Smooth muscle cell (in vitro differentiated cells): ENCODE data around the gene SLC6A16. TPM values are rescaled to one million over a fixed set of nuclear protein-coding genes. Genes with fewer than 3 reads are reported as not detected.

Experiments
- DNase-seq: peaks from one replicate; lab custom pipeline; 2025; ENCODE audit not compliant: unreplicated experiment; lab: John Stamatoyannopoulos, UW
- H2AFZ ChIP-seq: fragments of 200-600 bp; sonication (generic); 2 replicates; pipeline ENCODE4 v1.6.0; 2016; ENCODE audit warnings: antibody characterized with exemption, low read depth, mild to moderate bottlenecking
- H3F3A ChIP-seq: fragments of 200-600 bp; sonication (generic); 2 replicates; pipeline ENCODE4 v1.6.0; 2017; ENCODE audit warnings: antibody characterized with exemption, low read depth
- H3K27ac ChIP-seq: fragments of 200-600 bp; sonication (generic); 2 replicates; pipeline ENCODE4 v1.5.1; 2016; ENCODE audit warnings: low read depth, mild to moderate bottlenecking
- H3K27me3 ChIP-seq: fragments of 200-600 bp; sonication (generic); 2 replicates; pipeline ENCODE4 v1.6.1; 2016; ENCODE audit warnings: low read depth, mild to moderate bottlenecking
- H3K36me3 ChIP-seq: fragments of 200-600 bp; sonication (generic); 2 replicates; pipeline ENCODE4 v1.5.1; 2016; ENCODE audit warnings: low read depth
- H3K4me1 ChIP-seq: fragments of 200-600 bp; sonication (generic); 2 replicates; pipeline ENCODE4 v1.5.1; 2016; ENCODE audit warnings: low read depth
- H3K4me2 ChIP-seq: fragments of 200-600 bp; sonication (generic); 2 replicates; pipeline ENCODE4 v1.6.0; 2016; ENCODE audit warnings: mild to moderate bottlenecking
- H3K4me3 ChIP-seq: fragments of 200-600 bp; sonication (generic); 2 replicates; pipeline ENCODE4 v1.5.1; 2016; ENCODE audit warnings: mild to moderate bottlenecking
- H3K79me2 ChIP-seq: fragments of 200-600 bp; sonication (generic); 2 replicates; pipeline ENCODE4 v1.6.0; 2016; ENCODE audit warnings: low read depth, mild to moderate bottlenecking
- H3K9ac ChIP-seq: fragments of 200-600 bp; sonication (generic); 2 replicates; pipeline ENCODE4 v1.6.0; 2016; ENCODE audit warnings: low read depth
- H3K9me3 ChIP-seq: fragments of 200-600 bp; sonication (generic); replicated peaks from 2 replicates; pipeline ENCODE4 v1.5.1; 2016; ENCODE audit warnings: low read depth
- H4K20me1 ChIP-seq: fragments of 200-600 bp; sonication (generic); 2 replicates; pipeline ENCODE4 v1.6.0; 2016; ENCODE audit warnings: low read depth
- WGBS: methylation state at CpG from one replicate; pipeline ENCODE4 v1.1.7; 2016; ENCODE audit warnings: low lambda C conversion rate; 5-methylcytosine and 5-hydroxymethylcytosine counted together
- polyA plus RNA-seq: library from polyadenylated mRNA; unstranded; fragments of >200 nt; fragmentation: Nextera tagmentation; extraction: Ambion mirVana; gene quantifications from 2 replicates; pipeline ENCODE4 v1.2.1, GENCODE V29; 2016
- total RNA-seq: library from RNA; depleted of rRNA; stranded (reverse); fragments of >200 nt; gene quantifications from 2 replicates; pipeline ENCODE4 v1.2.3, GENCODE V29; 2014
- TF ChIP-seq, protein P1 (sequence below): fragments of 200-600 bp; sonication (generic); IDR thresholded peaks from 2 replicates; pipeline ENCODE4 v1.5.1; 2017; ENCODE audit warnings: borderline replicate concordance, mild to moderate bottlenecking, antibody characterized with exemption; ENCODE audit not compliant: insufficient read depth, poor library complexity, severe bottlenecking

Gene SLC6A16
- total and polyA plus RNA-seq, 2 experiments from 2014 or later, result 1.4 to 2.3 TPM

DNA sequence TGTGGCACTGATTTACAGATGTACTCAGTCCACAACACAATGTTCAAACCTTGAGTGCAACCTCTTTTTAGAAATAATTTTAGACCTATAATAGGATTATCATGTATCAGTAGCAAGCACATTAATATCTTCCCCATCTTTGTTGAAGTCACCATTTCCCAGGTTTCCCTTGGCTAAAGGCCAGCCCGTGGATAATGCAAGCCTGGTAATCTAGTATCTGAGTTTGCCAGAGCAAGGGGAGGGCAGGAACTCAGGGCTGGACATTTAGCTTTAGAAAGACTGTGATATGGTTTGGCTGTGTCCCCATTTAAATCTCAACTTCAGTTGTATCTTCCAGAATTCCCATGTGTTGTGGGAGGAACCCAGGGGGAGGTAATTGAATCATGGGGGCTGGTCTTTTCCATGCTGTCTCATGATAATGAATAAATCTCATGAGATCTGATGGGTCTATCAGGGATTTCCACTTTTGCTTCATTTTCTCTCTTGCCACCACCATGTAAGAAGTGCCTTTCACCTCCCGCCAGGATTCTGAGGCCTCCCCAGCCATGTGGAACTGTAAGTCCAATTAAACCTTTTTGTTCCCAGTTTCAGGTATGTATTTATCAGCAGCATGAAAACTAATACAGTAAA is 37.7 kb downstream of the SLC6A16 start:
- TF ChIP-seq, protein P1, sequence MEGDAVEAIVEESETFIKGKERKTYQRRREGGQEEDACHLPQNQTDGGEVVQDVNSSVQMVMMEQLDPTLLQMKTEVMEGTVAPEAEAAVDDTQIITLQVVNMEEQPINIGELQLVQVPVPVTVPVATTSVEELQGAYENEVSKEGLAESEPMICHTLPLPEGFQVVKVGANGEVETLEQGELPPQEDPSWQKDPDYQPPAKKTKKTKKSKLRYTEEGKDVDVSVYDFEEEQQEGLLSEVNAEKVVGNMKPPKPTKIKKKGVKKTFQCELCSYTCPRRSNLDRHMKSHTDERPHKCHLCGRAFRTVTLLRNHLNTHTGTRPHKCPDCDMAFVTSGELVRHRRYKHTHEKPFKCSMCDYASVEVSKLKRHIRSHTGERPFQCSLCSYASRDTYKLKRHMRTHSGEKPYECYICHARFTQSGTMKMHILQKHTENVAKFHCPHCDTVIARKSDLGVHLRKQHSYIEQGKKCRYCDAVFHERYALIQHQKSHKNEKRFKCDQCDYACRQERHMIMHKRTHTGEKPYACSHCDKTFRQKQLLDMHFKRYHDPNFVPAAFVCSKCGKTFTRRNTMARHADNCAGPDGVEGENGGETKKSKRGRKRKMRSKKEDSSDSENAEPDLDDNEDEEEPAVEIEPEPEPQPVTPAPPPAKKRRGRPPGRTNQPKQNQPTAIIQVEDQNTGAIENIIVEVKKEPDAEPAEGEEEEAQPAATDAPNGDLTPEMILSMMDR, result no peak
- no peaks in the 10 kb centered on the region for H3F3A ChIP-seq
- H4K20me1 ChIP-seq, result no peaks in the 10 kb centered on the region
- H3K27ac ChIP-seq, result no peak overlapping the region
- no peak overlapping the region for H2AFZ ChIP-seq
- no peaks in the 10 kb centered on the region for H3K4me1 ChIP-seq
- no peak overlapping the region for H3K4me3 ChIP-seq
- no peak for DNase-seq
- no peak overlapping the region for H3K4me2 ChIP-seq
- H3K27me3 ChIP-seq, result no peaks in the 10 kb centered on the region
- no peaks in the 10 kb centered on the region for H3K9me3 ChIP-seq
- no peak overlapping the region for H3K9ac ChIP-seq
- no peaks in the 10 kb centered on the region for H3K36me3 ChIP-seq
- WGBS, result 29% methylated on average over 2 of the region's 2 CpGs
- H3K79me2 ChIP-seq, result no peaks in the 10 kb centered on the region

DNA sequence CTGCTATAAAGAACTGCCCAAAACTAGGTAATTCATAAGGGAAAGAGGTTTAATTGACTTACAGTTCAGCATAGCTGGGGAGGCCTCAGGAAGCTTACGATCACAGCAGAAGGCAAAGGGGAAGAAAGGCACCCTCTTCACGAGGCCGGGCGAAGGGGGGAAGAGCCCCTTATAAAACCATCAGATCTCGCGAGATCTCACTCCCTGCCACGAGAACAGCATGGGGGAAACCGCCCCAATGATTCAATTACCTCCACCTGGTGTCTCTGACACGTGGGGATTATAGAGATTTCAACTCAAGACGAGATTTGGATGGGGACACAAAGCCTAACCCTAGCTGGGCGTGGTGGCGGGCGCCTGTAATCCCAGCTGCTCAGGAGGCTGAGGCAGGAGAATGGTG is 42.8 kb downstream of the SLC6A16 start:
- TF ChIP-seq, protein P1, result no peak
- Histone ChIP-seq H3K36me3 (no peaks in the 10 kb centered on the region), H3K4me3 (no peak overlapping the region), H2AFZ (no peak overlapping the region), H3F3A (no peaks in the 10 kb centered on the region), H3K27me3 (no peaks in the 10 kb centered on the region), H3K79me2 (no peaks in the 10 kb centered on the region), H3K27ac (no peak overlapping the region), H3K4me2 (no peak overlapping the region), H3K9ac (no peak overlapping the region), H3K9me3 (no peaks in the 10 kb centered on the region), H4K20me1 (no peaks in the 10 kb centered on the region), H3K4me1 (no peaks in the 10 kb centered on the region)
- no peak for DNase-seq
- 88% methylated on average over 13 of the region's 13 CpGs for WGBS

DNA sequence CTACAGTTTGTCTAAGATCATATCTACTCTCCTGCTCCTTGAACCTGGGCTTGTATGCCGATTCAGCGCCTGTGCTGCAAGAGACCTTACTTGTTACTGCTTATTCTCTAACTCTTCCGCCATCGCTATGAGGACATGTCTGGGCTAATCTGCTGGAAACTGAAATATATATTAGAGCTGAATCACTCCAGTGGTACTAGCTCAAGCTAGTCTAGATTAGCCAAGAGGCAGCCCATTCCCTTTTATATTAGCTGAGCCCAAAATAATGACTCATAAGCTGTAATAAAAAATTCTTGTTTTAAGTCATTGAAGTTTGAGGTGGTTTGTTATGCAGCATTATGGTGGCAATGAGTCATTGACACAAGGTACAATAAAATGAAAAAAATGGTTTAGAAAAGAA is 52.8 kb downstream of the SLC6A16 start:
- no peak overlapping the region for H3K4me3 ChIP-seq
- H2AFZ ChIP-seq, result no peak overlapping the region
- H3K27ac ChIP-seq, result peak overlapping the region; percentile 47
- H3K9me3 ChIP-seq, result no peaks in the 10 kb centered on the region
- no peaks in the 10 kb centered on the region for H3K79me2 ChIP-seq
- no peak for DNase-seq
- peak overlapping the region; percentile 4 for H3K4me2 ChIP-seq
- no peaks in the 10 kb centered on the region for H3F3A ChIP-seq
- no peaks in the 10 kb centered on the region for H3K36me3 ChIP-seq
- TF ChIP-seq, protein P1, result no peak
- no peak overlapping the region for H3K9ac ChIP-seq
- no peaks in the 10 kb centered on the region for H4K20me1 ChIP-seq
- H3K4me1 ChIP-seq, result no peaks in the 10 kb centered on the region
- WGBS, result 84% methylated on average over 4 of the region's 4 CpGs
- peaks cover 3% of the 10 kb centered on the region for H3K27me3 ChIP-seq
